OCI-LY7 (cell line): ENCODE measurements around the gene SYT9.

Source experiments
- CTCF ChIP-seq: fragments of 200-600 bp; sonication (generic); conservative IDR thresholded peaks from 2 replicates; pipeline ENCODE4 v1.5.1; 2014; ENCODE audit warnings: mild to moderate bottlenecking, antibody characterized with exemption, low read length, moderate library complexity, mixed read lengths
- EZH2phosphoT487 ChIP-seq: fragments of 200-600 bp; sonication (generic); IDR thresholded peaks from 2 replicates; pipeline ENCODE4 v1.6.1; 2018; ENCODE audit warnings: low read depth, borderline replicate concordance, mild to moderate bottlenecking, mixed run types, antibody characterized with exemption, low read length, moderate library complexity, mixed read lengths

GRCh38 chr11:7514099-7514591, 262.4 kb downstream of the SYT9 start:
- peak; percentile 41; the same call in 1 of the 2 replicates for TF ChIP-seq CTCF
- TF ChIP-seq EZH2phosphoT487, result no peak
